ENCODE data around the gene TRIM24. TPM values are rescaled to one million over a fixed set of nuclear protein-coding genes. Genes with fewer than 3 reads are reported as not detected.

TRIM24 gene
- polyA plus RNA-seq, 1 of the 3 experiments (the other 2 are of a cell fraction): 5.3 TPM

DNA sequence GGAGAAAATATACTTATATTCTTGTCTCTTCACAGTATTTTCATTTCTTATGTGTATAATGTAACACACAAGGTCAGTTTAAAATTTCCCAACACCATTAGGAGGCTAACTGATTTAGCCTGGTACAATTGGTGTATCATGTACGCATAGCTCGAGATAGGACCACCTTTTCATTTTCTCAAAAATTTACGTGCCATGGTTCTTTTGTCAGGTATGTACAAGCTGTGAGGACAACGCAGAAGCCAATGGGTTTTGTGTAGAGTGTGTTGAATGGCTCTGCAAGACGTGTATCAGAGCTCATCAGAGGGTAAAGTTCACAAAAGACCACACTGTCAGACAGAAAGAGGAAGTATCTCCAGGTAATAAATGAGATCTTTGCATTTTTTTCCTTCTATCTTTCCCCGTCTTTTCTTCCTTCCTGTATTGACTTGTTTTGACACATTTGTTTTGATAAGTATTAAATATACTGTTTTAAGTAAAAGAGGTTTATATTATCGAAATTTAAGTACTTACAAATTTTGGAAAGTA lies 55.0 kb downstream of the TRIM24 start:
- Histone ChIP-seq H3K9ac (no peak overlapping the region), H2AFZ (ENCODE audit: low read depth) (no peak overlapping the region), H3K27me3 (ENCODE audit: insufficient read depth) (no peaks in the 10 kb centered on the region), H4K20me1 (ENCODE audit: insufficient read depth) (no peaks in the 10 kb centered on the region), H3K9me3 (no peaks in the 10 kb centered on the region), H3F3A (replicated peaks; ENCODE audit: insufficient read depth) (no peaks in the 10 kb centered on the region), H3K36me3 (replicated peaks in 1 of 2; ENCODE audit: control insufficient read depth in 1 of 2, insufficient read depth in 2 of 2, low read length in 1 of 2) (peaks cover 25 to 42% of the 10 kb centered on the region in 2 experiments), H3K9me2 (no peaks in the 10 kb centered on the region), H3K4me2 (no peak overlapping the region), H3K27ac (ENCODE audit: low read depth in 2 of 2, low read length in 1 of 2) (no peak overlapping the region), H3K4me3 (ENCODE audit: low read depth in 2 of 2, low read length in 1 of 2) (no peak overlapping the region), H3K79me2 (ENCODE audit: insufficient read depth) (peaks cover 9% of the 10 kb centered on the region; the same call in 1 of the 2 replicates), H3K4me1 (ENCODE audit: control insufficient read depth in 1 of 2, insufficient read depth in 2 of 2, low read depth in 1 of 2, low read length in 1 of 2) (peaks cover 0 to 3% of the 10 kb centered on the region in 2 experiments; a peak in 1 of 4 replicates)
- CTCF ChIA-PET: no interaction called here
- TF ChIP-seq RXRA (IDR thresholded peaks at IDR 0.05; ENCODE audit: borderline replicate concordance, low read depth) (no peak), IRF3 (IDR thresholded peaks at IDR 0.05; ENCODE audit: low read depth, low read length) (no peak), JUND (IDR thresholded peaks at IDR 0.05) (no peak), SIN3A (IDR thresholded peaks at IDR 0.05; ENCODE audit: borderline replicate concordance, low read depth, low read length) (no peak), MXI1 (IDR thresholded peaks at IDR 0.05; ENCODE audit: low read depth, low read length) (no peak), TCF12 (IDR thresholded peaks at IDR 0.05) (no peak), USF2 (IDR thresholded peaks at IDR 0.05; ENCODE audit: borderline replicate concordance, low read depth, low read length) (no peak), REST (IDR thresholded peaks at IDR 0.05; ENCODE audit: low read depth, low read length) (no peak), TEAD4 (IDR thresholded peaks at IDR 0.05; ENCODE audit: borderline replicate concordance, insufficient read depth) (no peak), RCOR1 (IDR thresholded peaks at IDR 0.05; ENCODE audit: low read length) (no peak)
- TF ChIP-seq, protein P1, sequence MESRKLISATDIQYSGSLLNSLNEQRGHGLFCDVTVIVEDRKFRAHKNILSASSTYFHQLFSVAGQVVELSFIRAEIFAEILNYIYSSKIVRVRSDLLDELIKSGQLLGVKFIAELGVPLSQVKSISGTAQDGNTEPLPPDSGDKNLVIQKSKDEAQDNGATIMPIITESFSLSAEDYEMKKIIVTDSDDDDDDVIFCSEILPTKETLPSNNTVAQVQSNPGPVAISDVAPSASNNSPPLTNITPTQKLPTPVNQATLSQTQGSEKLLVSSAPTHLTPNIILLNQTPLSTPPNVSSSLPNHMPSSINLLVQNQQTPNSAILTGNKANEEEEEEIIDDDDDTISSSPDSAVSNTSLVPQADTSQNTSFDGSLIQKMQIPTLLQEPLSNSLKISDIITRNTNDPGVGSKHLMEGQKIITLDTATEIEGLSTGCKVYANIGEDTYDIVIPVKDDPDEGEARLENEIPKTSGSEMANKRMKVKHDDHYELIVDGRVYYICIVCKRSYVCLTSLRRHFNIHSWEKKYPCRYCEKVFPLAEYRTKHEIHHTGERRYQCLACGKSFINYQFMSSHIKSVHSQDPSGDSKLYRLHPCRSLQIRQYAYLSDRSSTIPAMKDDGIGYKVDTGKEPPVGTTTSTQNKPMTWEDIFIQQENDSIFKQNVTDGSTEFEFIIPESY (IDR thresholded peaks at IDR 0.05; ENCODE audit: borderline replicate concordance, low read depth): no peak
- TF ChIP-seq, protein P2, sequence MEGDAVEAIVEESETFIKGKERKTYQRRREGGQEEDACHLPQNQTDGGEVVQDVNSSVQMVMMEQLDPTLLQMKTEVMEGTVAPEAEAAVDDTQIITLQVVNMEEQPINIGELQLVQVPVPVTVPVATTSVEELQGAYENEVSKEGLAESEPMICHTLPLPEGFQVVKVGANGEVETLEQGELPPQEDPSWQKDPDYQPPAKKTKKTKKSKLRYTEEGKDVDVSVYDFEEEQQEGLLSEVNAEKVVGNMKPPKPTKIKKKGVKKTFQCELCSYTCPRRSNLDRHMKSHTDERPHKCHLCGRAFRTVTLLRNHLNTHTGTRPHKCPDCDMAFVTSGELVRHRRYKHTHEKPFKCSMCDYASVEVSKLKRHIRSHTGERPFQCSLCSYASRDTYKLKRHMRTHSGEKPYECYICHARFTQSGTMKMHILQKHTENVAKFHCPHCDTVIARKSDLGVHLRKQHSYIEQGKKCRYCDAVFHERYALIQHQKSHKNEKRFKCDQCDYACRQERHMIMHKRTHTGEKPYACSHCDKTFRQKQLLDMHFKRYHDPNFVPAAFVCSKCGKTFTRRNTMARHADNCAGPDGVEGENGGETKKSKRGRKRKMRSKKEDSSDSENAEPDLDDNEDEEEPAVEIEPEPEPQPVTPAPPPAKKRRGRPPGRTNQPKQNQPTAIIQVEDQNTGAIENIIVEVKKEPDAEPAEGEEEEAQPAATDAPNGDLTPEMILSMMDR (IDR thresholded peaks at IDR 0.05): no peak
- WGBS (ENCODE audit: low lambda C conversion rate): 88% methylated on average over 7 of the region's 7 CpGs
- no peak for DNase-seq
- POLR2A ChIA-PET: no interaction called here

All from SK-N-SH (cell line).